Esophagus (tissue), 2 donors: ENCODE measurements around the gene ADCK2. TPM values are rescaled to one million over a fixed set of nuclear protein-coding genes. Genes with fewer than 3 reads are reported as not detected.

Source experiments
- polyA plus RNA-seq, 2 donors: library from polyadenylated mRNA; stranded (reverse); fragments of 200-250 nt; gene quantifications; one replicate each; pipeline ENCODE4 v1.2.3, GENCODE V29; 2013
- donor health status: healthy with polysubstance abuse.
- donor health status: Bipolar disorder and iron deficiency.

The ADCK2 gene
- polyA plus RNA-seq, 2 donors: 9.2 to 14.8 TPM

Other genes with a start within 250 kb of the ADCK2 start
- gene MKRN1, start 193.4 kb upstream of the ADCK2 start, polyA plus RNA-seq: 10 to 100 TPM; 35.5 to 38.1 TPM
- gene DENND2A, start 32.1 kb upstream of the ADCK2 start, polyA plus RNA-seq: 1 to 10 TPM; 1.2 to 1.5 TPM
- 100 to 1,000 TPM; 152 to 292 TPM for gene NDUFB2, start 23.8 kb downstream of the ADCK2 start, polyA plus RNA-seq